A549 treated with ZK216348 at 1 μM for 4 hours (cell line): Measurements from ENCODE around the gene ST6GALNAC4. TPM values are rescaled to one million over a fixed set of nuclear protein-coding genes. Genes with fewer than 3 reads are reported as not detected.

Experiments used
- total RNA-seq: library from RNA; stranded (reverse); fragments of 200-300 nt; extraction: Qiagen RNA extraction; gene quantifications from 5 replicates; pipeline ENCODE4 v1.2.3, GENCODE V29; 2022; ENCODE audit warnings: low read depth

The ST6GALNAC4 gene
- total RNA-seq, result 9.1 to 22.7 TPM (median 18.4 TPM) in 5 replicates

GRCh38 chr9:127916720-127917581, at the start of gene ST6GALNAC4:
ST6GALNAC4 (minus strand) TSS chr9:127917041; CDS start chr9:127916419, 622 bp downstream.

GRCh38 chr9:127937388-127938297, 20.8 kb upstream of the ST6GALNAC4 start, which contains the start of gene DPM2:
DPM2 (minus strand) TSS chr9:127937854; CDS start chr9:127937820, 34 bp downstream.

GRCh38 chr9:127930231-127931091, 13.6 kb upstream of the ST6GALNAC4 start, which contains the start of gene PIP5KL1:
PIP5KL1 (minus strand) TSS chr9:127930777; CDS start chr9:127930752, 25 bp downstream.

GRCh38 chr9:127899128-127899943, 17.5 kb downstream of the ST6GALNAC4 start, which contains the start of gene ST6GALNAC6:
ST6GALNAC6 (minus strand) TSS chr9:127899603; CDS start chr9:127897981, 1,622 bp downstream.

GRCh38 chr9:127877566-127877998, 39.3 kb downstream of the ST6GALNAC4 start, which contains the start of gene AK1:
AK1 (minus strand) TSS chr9:127877675; CDS start chr9:127874617, 3,058 bp downstream.

Other genes with a start within 250 kb of the ST6GALNAC4 start
- 0.09 TPM in 1 of 5 replicates, not detected in the others for gene CFAP157, start 210.1 kb downstream of the ST6GALNAC4 start, total RNA-seq
- 9.0 to 23.4 TPM (median 17.6 TPM) in 5 replicates for gene PTRH1, start 201.4 kb downstream of the ST6GALNAC4 start, total RNA-seq
- 0.05 TPM in 1 of 5 replicates, not detected in the others for gene TTC16, start 201.0 kb downstream of the ST6GALNAC4 start, total RNA-seq
- 7.4 to 16.0 TPM (median 14.9 TPM) in 5 replicates for gene TOR2A, start 181.7 kb downstream of the ST6GALNAC4 start, total RNA-seq
- gene SH2D3C, start 138.4 kb downstream of the ST6GALNAC4 start, total RNA-seq, result 0.12 to 0.40 TPM (median 0.15 TPM) in 3 of 5 replicates, not detected in the others
- gene CDK9, start 131.0 kb downstream of the ST6GALNAC4 start, total RNA-seq, result 40.0 to 51.7 TPM (median 44.6 TPM) in 5 replicates
- 39.9 to 58.3 TPM (median 48.9 TPM) in 5 replicates for gene FPGS, start 114.2 kb downstream of the ST6GALNAC4 start, total RNA-seq
- gene ENG, start 62.4 kb downstream of the ST6GALNAC4 start, total RNA-seq, result 0.09 to 0.16 TPM (median 0.11 TPM) in 5 replicates
- 37.7 to 85.9 TPM (median 77.5 TPM) in 5 replicates for gene AK1, start 39.4 kb downstream of the ST6GALNAC4 start, total RNA-seq
- 19.1 to 27.6 TPM (median 21.0 TPM) in 5 replicates for gene ST6GALNAC6, start 17.4 kb downstream of the ST6GALNAC4 start, total RNA-seq
- gene PIP5KL1, start 13.7 kb upstream of the ST6GALNAC4 start, total RNA-seq, result 0.75 to 2.7 TPM (median 2.0 TPM) in 5 replicates
- 34.0 to 47.1 TPM (median 44.5 TPM) in 5 replicates for gene DPM2, start 20.8 kb upstream of the ST6GALNAC4 start, total RNA-seq
- gene EEIG1, start 63.9 kb upstream of the ST6GALNAC4 start, total RNA-seq, result 39.5 to 62.3 TPM (median 58.8 TPM) in 5 replicates
- 5.5 to 7.4 TPM (median 7.0 TPM) in 5 replicates for gene NAIF1, start 150.3 kb upstream of the ST6GALNAC4 start, total RNA-seq
- gene SLC25A25, start 151.2 kb upstream of the ST6GALNAC4 start, total RNA-seq, result 7.5 to 8.6 TPM (median 8.2 TPM) in 5 replicates
- gene PTGES2, start 210.7 kb upstream of the ST6GALNAC4 start, total RNA-seq, result 63.3 to 105 TPM (median 99.7 TPM) in 5 replicates
- 3.4 to 6.8 TPM (median 3.5 TPM) in 5 replicates for gene LCN2, start 232.4 kb upstream of the ST6GALNAC4 start, total RNA-seq
- 26.1 to 66.2 TPM (median 61.4 TPM) in 5 replicates for gene BBLN, start 243.2 kb upstream of the ST6GALNAC4 start, total RNA-seq